Effector CD8-positive, alpha-beta T cell (primary cell): ENCODE data around the gene DISP2.

ENCODE experiments used
- DNase-seq: peaks from one replicate; lab custom pipeline; 2025; lab: John Stamatoyannopoulos, UW

Gene DISP2

DNA sequence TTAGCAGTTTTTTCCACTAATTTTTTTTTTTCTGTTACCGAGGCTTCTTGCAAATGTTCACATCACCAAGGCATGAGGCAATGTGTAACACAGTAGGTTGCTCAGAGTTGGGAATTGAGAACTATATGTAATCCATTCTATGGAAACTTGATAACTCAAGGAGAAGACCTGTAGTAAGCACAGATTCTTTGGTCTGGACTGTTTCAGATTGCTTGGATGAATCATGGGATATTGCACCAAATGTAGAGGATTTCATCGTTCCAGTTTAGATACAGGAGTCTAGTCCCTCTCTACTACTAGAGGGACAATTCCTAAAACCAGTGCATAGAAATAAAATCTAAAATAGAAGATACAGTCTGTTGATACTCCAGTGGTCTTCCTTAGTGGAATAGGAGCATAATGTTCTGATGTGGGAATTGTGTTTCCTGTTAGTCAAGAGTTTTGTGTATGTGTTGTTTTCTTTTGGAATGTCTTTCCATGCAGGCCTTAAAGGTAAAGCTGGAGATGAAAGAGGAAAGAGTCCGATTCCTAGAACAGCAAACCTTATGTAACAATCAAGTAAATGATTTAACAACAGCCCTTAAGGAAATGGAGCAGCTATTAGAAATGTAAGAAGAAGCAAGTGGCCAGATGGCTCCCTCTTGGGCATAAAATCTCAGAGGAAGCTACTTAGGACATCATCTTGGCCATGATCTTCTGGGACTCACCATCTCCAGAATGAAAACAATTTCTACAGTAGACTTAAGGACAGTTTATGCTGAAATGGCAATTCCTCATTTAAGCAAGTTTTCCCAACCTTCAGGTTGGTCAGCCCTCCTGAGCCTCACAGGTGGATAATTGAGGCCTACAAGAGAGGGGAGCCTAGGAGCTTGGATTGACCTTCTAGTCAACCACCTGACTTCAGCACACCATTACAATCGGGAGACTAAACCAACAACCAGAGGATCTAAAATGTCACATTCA is 35.2 kb downstream of the DISP2 start:
- no peak for DNase-seq

DNA sequence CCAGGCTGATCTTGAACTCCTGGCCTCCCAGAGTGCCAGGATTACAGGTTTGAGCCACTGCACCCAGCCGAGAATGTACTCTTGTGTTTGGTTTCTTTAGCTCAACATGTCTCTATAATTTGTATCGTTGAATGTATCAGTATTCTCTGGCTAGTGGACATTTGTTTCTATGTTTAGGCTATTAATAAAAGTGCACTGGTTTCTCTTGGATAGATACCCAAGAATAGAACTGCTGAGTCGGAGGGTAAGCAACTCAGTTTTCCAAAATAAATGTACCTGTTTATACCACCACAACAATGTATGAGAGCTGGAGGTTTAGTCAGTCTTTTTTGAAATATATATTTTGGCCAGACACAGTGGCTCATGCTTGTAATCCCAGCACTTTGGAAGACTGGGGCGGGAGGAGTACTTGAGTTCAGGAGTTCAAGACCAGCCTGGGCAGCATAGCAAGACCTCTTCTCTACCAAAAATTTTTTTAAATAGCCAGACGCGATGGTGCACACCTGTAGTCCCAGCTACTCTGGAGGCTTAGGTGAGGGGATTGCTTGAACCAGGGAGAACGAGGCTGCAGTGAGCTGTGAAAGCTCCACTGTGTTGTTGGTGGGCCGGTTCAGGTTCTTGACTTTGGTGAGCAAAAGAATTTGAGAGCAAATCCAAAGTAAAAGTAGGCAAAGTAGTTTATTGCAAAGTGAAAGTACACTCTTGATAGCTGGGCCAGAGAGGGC is 39.8 kb downstream of the DISP2 start:
- no peak for DNase-seq

DNA sequence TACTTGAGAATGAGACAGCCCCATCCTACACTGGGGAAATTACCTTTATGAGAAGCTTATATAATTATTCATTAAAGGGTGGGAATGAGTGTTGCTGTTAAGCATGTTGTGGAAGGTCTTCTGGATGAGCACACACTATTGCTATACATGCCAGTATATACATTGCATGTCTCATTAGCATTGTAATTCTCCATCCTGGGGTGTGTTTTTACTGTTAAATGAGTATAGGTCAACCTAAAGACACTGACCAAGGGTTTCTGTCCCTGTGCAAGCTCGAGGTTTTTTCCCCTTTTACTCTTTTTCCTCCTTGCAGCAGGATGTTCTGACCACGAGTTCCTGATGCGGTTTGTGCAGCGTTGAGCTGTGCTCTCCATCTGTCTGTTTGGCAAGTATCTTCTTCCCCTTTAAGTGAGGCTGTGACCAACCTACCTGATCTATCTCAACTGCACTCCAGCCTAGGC is 40.4 kb downstream of the DISP2 start:
- no peak for DNase-seq

DNA sequence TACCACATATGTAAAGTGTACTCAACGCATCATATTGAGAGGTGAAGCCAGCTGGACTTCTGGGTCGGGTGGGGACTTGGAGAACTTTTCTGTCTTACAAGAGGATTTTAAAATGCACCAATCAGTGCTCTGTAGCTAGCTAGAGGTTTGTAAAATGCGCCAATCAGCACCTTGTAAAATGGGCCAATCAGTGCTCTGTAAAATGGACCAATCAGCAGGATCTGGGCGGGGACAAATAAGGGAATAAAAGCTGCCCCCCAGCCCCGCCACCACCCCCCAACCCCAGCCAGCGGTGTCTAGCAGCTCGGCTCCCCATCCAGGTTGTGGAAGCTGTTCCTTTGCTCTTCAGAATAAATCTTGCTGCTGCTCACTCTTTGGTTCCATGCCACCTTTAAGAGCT is 41.4 kb downstream of the DISP2 start:
- no peak for DNase-seq

DNA sequence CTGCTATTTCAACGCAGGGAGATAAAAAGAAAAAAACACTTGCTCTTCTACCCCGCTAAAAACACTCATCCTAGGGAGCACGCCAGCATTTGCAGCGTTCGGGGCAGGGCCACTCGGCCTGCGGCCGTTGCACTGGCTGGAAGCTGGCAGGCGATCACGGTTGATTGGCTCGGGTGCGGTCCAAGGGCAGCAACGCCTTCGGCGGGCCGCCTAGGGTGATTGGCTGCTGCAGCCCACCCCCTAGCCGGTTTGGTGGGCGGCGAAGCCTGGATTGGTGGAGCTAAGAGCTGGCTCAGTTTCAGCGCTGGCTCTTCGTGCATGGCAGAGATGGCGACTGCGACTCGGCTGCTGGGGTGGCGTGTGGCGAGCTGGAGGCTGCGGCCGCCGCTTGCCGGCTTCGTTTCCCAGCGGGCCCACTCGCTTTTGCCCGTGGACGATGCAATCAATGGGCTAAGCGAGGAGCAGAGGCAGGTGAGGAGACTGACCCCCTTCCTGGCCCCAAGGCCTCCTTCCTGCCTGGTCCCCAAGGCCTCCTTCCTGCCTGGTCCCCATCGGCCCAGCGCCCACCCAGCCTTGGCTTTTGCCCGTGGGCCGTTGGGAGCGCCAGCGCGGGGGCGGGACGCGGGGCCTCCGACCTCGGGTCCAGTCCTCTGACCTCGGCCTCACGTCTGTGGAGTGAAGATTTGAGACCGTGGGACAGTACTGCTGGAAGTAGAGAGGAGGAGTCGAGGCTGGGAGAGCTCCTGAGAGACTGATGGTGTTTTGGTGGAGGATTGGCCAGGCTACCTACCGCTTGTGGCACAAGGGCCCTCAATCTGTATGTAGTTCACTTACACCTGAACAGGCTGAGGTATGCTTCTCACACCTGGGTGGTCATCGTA is 47.7 kb downstream of the DISP2 start, which contains the start of gene IVD:
Gene IVD (plus strand): TSS at position 295 of the 881 bp plus-strand sequence. CDS start 33 bp downstream, at position 328.
- peak; percentile 86 for DNase-seq

DNA sequence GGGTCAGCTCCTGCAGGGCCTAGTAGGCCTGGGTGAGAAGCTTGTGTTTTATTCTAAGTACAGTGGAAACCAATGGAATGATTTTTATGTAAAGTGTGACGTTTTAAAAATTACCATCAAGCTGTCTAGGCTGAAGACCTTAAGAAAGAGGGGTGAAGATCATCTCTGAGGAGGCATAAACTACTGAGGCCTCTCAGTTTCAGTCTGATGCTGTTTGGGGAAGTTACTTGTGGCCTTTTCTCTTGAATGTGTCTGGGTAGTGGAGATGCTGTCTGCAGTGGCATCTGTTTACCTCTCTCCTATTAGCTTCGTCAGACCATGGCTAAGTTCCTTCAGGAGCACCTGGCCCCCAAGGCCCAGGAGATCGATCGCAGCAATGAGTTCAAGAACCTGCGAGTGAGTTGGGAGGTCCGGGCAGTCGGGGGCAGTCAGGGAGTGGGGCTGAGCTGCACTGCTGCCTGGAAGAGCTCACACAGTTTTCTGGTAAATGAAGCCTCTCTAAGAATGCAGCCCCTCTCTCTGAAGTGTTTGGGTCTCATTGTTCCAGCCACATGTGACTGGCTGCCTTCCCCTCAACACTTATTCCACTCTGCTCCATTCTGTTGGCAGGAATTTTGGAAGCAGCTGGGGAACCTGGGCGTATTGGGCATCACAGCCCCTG is 49.4 kb downstream of the DISP2 start:
- no peak for DNase-seq

DNA sequence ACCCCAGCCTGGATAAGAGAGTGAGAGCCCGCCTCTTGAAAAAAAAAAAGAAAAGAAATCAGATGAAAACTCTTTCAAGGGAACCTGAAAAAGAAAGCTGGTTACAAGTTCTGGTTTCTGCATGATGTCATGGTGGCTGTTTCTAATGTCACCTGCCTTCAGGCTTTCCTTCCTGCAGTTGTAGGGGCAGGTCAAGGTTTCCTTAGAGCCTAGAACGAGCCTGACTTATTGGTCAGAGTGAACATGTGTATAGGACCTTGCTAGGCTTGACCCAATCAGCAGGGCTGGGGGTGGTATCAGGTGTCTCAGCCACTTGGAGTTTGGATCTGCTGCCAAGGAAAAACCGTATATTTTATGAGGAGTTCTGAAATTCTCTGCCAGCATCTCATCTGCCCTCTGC is 51.3 kb downstream of the DISP2 start:
- DNase-seq = no peak

DNA sequence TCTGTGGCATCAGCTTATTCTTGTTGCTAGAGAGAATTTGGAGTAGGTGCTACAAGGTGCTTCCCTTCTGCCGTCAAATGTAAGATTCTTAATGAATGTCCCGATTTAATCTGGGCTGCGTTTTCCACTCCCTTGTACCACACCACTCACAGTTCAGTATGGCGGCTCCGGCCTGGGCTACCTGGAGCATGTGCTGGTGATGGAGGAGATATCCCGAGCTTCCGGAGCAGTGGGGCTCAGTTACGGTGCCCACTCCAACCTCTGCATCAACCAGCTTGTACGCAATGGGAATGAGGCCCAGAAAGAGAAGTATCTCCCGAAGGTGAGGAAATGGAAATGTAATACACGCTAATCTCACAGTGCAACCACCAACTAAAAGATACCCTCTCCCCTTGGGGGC is 52.5 kb downstream of the DISP2 start:
- no peak for DNase-seq

DNA sequence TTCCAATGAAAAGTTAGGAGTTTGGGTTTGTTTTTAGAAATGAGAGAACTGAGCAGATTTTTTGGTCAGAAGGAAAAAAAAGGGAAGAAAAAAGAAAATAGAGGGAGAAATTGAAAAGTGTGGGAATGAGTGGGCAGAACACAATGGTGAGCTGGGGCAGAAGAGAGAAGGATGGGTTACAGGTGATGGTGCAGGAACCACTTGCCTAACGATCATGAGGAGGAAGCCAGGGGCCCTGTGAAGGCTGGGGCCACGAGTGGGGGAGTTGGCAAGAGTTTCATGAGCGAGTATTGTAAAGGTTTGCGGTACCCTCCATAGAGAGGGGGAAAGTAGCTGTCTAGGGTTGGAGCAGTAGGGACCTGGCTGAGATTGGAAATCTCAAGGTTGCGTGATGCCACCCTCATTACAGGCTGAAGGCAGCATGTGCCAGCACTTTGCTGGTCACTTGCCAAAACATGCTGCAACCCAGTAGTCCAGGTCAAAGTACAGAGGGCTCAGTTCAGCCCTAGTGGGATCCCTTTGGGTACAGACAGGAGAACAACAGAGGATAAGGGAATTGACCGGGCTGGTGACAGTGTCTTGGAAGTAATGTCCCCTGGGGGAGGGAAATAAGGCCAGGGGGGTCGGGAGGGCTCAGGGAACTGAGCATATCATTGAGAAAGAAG is 54.2 kb downstream of the DISP2 start:
- DNase-seq = no peak

DNA sequence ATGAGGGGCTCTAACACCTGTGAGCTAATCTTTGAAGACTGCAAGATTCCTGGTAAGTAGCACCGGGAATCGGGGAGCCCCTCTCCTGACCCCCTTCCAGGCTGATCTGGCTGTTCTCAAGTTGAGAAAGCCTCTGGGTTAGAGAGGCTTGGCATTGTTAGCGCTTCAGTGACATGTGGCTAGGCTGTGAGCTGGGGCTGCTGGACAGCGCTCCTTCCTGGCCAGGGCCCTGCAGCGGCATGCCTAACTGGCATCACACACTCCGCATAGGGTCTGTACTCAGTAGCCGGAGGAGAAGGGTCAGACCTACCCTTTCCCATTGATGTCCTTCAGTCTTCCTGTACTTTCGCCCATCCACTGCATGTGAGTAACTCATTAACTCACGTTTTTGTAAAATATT is 55.0 kb downstream of the DISP2 start:
- no peak for DNase-seq

DNA sequence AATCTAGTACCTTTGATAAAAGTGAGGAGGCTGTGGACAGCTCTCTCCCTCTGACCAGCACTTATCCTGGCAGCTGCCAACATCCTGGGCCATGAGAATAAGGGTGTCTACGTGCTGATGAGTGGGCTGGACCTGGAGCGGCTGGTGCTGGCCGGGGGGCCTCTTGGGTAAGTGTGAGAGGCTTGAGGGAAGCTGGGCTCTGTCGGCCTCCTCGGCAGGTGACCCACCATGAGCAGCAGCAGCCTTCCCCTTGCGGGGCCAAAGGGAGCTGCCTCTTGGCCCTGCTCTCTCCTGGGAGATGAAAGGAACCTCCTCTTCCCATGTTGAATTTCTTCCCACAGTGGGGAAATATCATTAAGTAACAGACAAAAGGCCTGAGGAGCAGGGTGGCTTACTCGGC is 56.8 kb downstream of the DISP2 start:
- DNase-seq = no peak

DNA sequence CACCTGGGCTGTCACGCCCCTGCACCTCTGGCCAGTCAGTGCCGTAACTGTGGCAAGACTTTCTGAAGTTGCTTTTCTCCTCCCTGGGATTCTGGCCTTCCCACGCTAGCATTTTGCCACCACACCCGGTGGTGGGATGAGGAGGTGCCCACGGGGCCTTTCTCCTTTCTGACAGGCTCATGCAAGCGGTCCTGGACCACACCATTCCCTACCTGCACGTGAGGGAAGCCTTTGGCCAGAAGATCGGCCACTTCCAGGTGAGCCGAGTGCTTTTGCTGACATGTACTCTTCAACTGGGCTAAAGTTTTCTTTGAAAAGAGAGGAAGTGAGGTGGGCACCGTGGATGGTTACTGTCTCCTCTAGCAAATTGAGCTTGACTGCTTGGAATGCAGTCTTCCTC is 57.2 kb downstream of the DISP2 start:
- DNase-seq = no peak

DNA sequence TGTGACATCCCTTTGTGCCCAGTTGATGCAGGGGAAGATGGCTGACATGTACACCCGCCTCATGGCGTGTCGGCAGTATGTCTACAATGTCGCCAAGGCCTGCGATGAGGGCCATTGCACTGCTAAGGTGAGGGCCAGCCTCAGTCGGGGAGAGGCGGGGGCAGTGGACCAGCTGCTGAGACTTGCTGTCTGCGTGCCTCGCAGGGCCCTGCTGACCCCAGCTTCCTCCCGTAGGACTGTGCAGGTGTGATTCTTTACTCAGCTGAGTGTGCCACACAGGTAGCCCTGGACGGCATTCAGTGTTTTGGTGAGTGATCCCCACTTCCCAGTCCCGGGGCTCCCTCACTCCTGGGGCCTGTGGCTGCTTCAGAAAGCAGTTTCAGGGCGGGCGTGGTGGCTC is 58.0 kb downstream of the DISP2 start:
- DNase-seq = no peak

DNA sequence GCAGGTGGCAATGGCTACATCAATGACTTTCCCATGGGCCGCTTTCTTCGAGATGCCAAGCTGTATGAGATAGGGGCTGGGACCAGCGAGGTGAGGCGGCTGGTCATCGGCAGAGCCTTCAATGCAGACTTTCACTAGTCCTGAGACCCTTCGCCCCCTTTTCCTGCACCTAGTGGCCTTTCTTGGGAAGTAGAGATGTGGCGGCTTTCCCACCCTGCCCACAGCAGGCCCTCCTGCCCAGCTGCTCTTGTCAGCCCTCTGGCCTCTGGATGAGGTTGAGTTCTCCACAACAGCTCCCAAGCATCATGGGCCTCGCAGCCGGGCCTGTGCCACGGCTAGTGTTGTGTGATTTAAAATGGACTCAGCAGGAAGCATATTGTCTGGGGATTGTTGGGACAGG is 60.1 kb downstream of the DISP2 start:
- DNase-seq = no peak

DNA sequence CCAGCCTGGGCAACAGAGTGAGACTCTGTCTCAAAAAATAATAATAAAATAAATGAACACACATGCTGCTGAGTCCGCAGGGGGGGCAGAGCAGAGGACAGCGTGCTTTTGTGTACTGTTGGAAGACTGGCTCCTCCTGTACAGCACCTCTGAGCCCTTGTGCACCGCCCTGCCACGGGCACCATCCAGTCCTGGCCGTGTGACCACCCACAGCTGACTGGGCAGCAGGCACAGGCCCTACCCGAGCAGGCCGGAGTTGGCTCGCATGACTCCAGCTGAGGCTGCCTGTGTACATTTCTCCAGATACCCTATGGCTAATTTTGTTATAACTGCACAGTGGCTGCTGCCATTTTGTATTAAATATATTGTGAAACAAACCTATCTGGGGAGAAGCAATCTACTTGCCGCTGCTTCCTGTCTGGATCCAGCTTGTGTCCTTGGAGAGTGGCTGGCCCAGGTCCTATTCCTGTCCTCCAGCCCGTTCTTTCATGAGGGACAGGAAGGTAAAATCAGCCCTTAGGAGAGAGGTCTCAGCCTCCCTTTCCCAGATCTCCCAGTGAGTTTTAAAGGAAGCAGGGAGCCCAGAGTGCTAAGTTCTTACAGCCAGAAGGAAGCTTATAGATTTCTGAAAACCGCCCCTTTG is 62.2 kb downstream of the DISP2 start:
- DNase-seq = no peak

DNA sequence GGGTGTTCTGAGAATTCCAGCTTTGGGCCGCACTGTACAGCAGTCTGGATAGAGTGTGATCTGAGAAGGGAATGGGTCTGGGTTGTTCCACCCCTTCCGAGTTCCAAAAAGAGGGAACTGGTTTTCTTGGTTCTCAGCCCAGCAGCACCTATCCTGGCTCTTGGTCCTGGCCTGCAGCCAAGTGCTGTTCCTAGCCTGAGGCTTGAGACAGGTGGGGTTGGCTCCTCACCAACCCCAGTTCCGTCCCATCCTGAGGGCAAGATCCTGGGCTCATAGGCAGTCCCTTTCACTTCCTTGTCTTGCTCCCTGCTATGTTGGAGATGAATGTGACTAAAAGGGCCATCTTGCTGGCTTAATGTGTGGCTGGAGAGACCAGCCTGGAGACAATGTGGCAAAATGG is 62.8 kb downstream of the DISP2 start:
- no peak for DNase-seq

DNA sequence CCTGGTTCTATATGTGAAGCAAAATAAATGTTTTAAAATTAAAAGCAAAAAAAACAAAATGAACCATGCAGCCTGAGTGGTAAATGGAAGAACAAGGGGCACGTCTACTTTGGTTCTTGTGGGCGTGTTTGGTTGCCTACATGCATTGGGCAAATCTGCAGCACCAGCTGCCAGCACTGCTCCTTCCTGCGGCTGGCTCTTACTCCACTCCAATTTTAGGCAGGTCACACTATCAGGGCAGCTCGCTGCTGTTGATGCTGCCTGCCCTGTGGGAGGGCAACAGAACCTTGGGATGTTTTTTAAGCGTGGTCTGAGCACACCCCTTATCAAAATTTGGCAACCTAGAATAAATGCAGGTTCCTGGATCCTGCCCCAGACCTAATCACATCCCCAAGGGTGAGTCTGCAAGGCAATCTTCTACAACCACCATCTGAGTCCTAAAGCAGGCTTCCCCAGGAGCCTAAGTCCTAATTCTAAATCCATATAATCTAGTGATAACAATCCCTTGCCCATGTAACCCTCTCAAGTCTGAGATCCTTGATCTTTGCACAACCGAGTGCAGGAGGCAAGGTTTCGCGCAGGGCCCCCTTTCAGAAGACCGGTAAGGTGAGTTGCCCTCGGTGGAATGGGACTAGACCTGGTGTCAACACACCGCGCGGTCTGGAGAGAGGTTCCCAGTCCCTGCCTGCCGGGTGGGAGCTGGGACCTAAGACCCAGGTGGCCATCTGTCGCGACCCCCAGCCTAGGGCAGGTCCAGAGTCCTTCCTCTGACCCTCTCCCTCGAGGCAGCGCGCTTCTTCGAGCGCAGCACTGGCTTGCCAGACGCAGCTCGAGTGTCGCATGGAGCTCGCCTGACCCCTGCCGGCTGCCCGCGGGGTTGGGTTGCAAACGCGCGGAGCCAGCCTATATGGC is 63.5 kb downstream of the DISP2 start:
- DNase-seq = peak; percentile 65

DNA sequence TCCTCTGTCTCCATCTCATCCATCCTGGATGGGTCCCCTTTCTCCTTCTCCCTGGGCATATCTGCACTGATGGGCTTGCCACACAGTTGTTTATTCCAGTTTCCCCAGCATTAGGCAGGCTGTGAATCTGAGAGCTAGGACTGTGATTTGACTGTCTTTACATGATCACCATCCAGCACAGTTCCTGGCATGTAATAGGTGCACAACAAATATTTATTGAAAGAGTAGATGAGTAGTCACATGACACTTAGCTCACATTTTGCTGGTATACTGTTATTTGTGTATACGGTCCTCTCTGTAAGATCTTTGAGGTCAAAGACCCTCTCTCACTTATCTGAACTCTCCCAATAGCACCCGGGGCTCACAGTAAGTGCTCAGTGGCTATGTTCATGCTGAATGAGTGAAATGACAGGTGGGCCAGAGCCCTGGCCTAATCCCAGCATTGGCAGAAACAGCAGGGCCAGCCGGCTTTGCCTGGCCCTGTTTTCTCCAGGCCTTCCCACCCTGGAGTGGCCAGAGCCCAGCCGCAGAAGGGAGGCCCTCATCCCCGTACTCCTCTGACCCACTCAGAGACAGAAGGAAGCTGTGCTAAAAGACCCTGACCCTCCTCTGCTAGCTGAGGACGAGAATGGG is 66.6 kb downstream of the DISP2 start:
- DNase-seq = no peak

DNA sequence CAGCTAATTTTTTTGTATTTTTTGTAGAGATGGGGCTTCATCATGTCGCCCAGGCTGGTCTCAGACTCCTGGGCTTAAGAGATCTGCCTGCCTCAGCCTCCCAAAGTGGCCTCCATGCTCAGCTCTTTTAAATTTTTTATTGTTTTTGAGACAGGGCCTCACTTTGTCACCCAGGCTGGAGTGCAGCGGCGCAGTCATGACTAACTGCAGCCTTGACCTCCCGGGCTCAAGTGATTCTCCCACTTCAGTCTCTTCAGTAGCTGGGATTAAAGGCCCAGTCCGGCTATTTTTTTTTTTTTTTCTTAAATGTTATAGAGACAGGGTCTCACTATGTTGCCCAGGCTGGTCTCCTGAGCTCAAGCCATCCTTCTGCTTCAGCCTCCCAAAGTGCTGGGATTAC is 67.7 kb downstream of the DISP2 start:
- no peak for DNase-seq
